Stomach (tissue), 4 donors: ENCODE measurements around the gene FAM9C.

Experiments
- POLR2A ChIP-seq, 4 donors: fragments of 450-650 bp; IDR thresholded peaks; one replicate each; pipeline ENCODE4 v1.6.1; 2016; ENCODE audit warnings: antibody characterized with exemption in 4 of 4, control low read depth in 2 of 4, mild to moderate bottlenecking in 1 of 4, moderate library complexity in 1 of 4
- TF ChIP-seq, protein P1 (sequence below), 7 experiments: fragments of 450-650 bp in 4 of 7; fragments of 200-600 bp in 3 of 7; sonication (generic) in 3 of 7; IDR thresholded peaks; one replicate each; pipeline ENCODE4 v1.5.1; 2016 to 2019; ENCODE audit warnings: antibody characterized with exemption in 7 of 7, control low read depth in 2 of 7, mild to moderate bottlenecking in 1 of 7

- TF ChIP-seq, protein P1, sequence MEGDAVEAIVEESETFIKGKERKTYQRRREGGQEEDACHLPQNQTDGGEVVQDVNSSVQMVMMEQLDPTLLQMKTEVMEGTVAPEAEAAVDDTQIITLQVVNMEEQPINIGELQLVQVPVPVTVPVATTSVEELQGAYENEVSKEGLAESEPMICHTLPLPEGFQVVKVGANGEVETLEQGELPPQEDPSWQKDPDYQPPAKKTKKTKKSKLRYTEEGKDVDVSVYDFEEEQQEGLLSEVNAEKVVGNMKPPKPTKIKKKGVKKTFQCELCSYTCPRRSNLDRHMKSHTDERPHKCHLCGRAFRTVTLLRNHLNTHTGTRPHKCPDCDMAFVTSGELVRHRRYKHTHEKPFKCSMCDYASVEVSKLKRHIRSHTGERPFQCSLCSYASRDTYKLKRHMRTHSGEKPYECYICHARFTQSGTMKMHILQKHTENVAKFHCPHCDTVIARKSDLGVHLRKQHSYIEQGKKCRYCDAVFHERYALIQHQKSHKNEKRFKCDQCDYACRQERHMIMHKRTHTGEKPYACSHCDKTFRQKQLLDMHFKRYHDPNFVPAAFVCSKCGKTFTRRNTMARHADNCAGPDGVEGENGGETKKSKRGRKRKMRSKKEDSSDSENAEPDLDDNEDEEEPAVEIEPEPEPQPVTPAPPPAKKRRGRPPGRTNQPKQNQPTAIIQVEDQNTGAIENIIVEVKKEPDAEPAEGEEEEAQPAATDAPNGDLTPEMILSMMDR (IDR thresholded peaks at IDR 0.05): no peak
- no peak for TF ChIP-seq POLR2A (IDR thresholded peaks at IDR 0.05)
Measured at GRCh38 chrX:13007519-13008188, 36.8 kb downstream of the FAM9C start.
